Astrocyte of the cerebellum (primary cell): ENCODE results near the gene RPL21.

Experiments
- DNase-seq: peaks from one replicate; pipeline ENCODE4 v3.0.0-alpha.2; 2011; ENCODE audit warnings: low read depth
- H3K4me3 ChIP-seq: 2 replicates; pipeline ENCODE4 v1.5.1; 2011; ENCODE audit warnings: mild to moderate bottlenecking, low read depth, low read length, moderate library complexity
- in situ Hi-C: cut with HindIII; loops from 2 replicates; pipeline ENCODE4 v1.10.0; 2017; ENCODE audit warnings: low sequenced_read_pairs
- TF ChIP-seq, protein P1 (sequence below): IDR thresholded peaks from 2 replicates; pipeline ENCODE4 v1.5.1; 2012; ENCODE audit warnings: low read length, low read depth, moderate library complexity, mild to moderate bottlenecking; ENCODE audit errors: missing control alignments

Gene RPL21

GRCh38 chr13:27233964-27234363 is 17.4 kb upstream of the RPL21 start:
- DNase-seq = no peak
- TF ChIP-seq, protein P1, sequence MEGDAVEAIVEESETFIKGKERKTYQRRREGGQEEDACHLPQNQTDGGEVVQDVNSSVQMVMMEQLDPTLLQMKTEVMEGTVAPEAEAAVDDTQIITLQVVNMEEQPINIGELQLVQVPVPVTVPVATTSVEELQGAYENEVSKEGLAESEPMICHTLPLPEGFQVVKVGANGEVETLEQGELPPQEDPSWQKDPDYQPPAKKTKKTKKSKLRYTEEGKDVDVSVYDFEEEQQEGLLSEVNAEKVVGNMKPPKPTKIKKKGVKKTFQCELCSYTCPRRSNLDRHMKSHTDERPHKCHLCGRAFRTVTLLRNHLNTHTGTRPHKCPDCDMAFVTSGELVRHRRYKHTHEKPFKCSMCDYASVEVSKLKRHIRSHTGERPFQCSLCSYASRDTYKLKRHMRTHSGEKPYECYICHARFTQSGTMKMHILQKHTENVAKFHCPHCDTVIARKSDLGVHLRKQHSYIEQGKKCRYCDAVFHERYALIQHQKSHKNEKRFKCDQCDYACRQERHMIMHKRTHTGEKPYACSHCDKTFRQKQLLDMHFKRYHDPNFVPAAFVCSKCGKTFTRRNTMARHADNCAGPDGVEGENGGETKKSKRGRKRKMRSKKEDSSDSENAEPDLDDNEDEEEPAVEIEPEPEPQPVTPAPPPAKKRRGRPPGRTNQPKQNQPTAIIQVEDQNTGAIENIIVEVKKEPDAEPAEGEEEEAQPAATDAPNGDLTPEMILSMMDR = no peak
- in situ Hi-C loops = no loop called here
- H3K4me3 ChIP-seq = no peak overlapping the region

DNA sequence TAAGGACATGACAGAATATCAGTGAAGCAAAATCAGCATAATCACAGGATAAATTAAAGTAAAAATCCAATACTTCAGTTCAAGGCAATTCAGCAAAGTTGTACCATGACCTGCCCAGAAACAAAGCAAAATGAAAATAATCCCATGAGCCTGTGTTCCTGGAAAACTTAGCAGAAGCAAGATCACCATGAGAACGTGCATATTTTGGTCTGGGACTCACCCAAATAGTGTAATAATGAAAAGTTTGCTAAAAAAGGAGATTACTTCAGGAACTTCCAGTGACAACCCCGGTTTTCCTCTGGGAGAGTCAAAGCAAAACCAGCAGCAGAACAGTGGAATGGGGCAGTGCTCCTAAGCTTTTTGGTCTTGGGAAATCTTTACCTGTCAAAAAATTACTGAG is 14.9 kb upstream of the RPL21 start:
- TF ChIP-seq, protein P1 = no peak
- DNase-seq = no peak
- H3K4me3 ChIP-seq = no peak overlapping the region
- in situ Hi-C loops = no loop called here

DNA sequence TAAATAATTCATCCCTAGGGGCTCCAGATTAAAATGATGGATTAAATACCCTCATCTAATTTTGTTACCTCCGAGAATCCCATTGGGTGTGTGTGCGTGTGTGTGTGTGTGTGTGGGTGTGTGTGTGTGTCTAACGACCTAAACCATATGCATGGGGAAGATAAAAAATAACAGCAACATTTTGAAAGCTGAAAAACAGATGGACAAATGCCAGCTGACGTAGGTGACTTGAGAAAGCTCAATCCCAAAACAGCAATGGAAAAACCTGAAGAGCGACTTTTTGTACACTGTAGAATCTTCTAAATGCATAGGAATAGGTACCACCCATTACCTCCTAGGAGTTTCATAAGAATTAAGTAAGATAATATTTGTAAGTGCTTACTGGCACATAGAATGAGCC is 8.7 kb upstream of the RPL21 start:
- no peak overlapping the region for H3K4me3 ChIP-seq
- in situ Hi-C loops = no loop called here
- no peak for DNase-seq
- TF ChIP-seq, protein P1 = no peak

DNA sequence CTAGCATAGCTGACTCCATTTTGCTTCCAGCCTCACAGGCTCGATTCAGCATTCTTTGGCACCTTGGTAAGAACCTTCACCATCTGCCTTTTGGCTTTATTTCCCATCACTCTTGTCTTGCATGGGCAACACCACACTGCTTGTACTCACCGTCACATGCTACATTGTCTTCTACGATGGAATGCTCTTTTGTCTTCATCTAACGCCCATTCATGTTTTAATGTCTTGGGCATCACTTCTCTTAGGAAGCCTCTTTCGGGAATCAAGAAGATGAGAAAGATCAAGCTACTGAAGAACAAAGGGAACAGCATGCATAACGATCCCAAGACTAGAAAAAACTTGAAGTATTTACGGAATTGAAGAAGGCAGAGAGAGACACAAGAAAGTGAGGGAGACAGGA is 5.7 kb upstream of the RPL21 start:
- no peak for DNase-seq
- in situ Hi-C loops = loop anchor here (5.0 kb wide), 1 partner anchor 83 kb away; no protein-coding TSS in a partner anchor
- no peak overlapping the region for H3K4me3 ChIP-seq
- TF ChIP-seq, protein P1 = no peak

- in situ Hi-C loops = no loop called here
- peak overlapping the region; percentile 92 for H3K4me3 ChIP-seq
- TF ChIP-seq, protein P1 = no peak
- DNase-seq = no peak
These were observed 559 bp upstream of the RPL21 start for GRCh38 chr13:27250833-27251165.

DNA sequence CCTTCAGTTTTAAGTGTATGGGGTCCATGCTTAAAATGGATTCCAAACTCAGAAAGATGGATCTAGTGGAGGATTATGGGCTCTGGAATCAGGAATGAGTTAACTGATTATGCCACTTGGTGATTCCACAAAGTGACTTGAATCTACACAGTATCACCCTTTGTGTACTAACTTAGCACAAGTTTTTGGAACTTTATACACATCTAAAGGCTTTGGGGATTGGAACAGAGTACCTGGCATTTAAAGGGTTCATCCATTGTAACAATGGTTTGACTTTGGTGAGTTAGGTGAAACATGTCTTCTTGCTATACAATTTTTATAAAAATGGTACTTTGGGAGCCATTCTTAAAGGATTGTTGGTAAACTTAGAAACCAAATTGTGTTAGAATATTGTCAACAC is 1.1 kb downstream of the RPL21 start:
- TF ChIP-seq, protein P1 = no peak
- peak overlapping the region; percentile 92 for H3K4me3 ChIP-seq
- DNase-seq = no peak
- in situ Hi-C loops = no loop called here

GRCh38 chr13:27257233-27257568 is 5.8 kb downstream of the RPL21 start:
- H3K4me3 ChIP-seq = no peak overlapping the region
- no peak for DNase-seq
- in situ Hi-C loops = no loop called here
- TF ChIP-seq, protein P1 = no peak
